ENCODE measurements around the gene PRXL2A. TPM values are rescaled to one million over a fixed set of nuclear protein-coding genes. Genes with fewer than 3 reads are reported as not detected.

PRXL2A gene
- total RNA-seq, 2 donors from 2014 or later: 86.0 to 101 TPM

DNA sequence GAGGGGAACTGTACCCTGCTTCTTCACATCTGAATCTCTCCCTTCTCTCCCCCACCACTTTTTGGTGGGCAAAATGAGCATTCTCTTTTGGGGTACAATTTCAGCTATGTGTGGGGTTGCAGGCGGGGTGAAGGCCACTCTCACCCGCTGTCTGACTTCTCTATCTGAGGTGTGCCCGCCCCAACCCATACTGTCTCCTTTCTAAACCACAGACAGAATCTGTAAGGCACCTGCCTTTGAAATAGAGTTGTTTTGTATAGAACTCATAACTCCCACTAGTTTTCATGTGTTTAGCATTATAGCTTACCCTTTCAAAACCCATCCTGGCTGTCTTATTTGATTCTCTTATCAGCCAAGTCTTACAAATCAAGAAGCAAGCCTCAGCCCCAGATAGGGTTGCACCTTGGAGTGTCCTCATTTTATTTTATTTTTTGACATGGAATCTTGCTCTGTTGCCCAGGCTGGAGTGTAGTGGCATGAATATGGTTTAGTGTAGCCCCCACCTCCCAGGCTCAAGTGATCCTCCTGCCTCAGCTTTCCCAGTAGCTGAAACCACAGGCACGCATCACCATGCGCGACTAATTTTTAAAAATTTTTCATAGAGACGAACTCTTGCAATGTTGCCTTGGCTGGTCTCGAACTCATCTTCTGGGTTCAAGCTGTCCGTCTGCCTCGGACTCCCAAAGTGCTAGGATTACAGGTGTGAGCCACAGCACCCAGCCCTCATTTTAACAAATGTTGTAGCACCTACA, 57.7 kb downstream of the PRXL2A start:
- intact Hi-C loops (cut with DNase I): no loop called here
- H3K36me3 ChIP-seq: peaks cover 0 to 4% of the 10 kb centered on the region in 2 donors
- no peak overlapping the region for H3K4me3 ChIP-seq
- TF ChIP-seq, protein P1, sequence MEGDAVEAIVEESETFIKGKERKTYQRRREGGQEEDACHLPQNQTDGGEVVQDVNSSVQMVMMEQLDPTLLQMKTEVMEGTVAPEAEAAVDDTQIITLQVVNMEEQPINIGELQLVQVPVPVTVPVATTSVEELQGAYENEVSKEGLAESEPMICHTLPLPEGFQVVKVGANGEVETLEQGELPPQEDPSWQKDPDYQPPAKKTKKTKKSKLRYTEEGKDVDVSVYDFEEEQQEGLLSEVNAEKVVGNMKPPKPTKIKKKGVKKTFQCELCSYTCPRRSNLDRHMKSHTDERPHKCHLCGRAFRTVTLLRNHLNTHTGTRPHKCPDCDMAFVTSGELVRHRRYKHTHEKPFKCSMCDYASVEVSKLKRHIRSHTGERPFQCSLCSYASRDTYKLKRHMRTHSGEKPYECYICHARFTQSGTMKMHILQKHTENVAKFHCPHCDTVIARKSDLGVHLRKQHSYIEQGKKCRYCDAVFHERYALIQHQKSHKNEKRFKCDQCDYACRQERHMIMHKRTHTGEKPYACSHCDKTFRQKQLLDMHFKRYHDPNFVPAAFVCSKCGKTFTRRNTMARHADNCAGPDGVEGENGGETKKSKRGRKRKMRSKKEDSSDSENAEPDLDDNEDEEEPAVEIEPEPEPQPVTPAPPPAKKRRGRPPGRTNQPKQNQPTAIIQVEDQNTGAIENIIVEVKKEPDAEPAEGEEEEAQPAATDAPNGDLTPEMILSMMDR (IDR thresholded peaks at IDR 0.05): no peak
- no peak for TF ChIP-seq POLR2AphosphoS5 (IDR thresholded peaks at IDR 0.05)
- TF ChIP-seq POLR2A (IDR thresholded peaks at IDR 0.05): no peak
- H3K4me1 ChIP-seq (replicated peaks): peaks cover 82% of the 10 kb centered on the region
- peak overlapping the region; percentile 78 to 85 for H3K27ac ChIP-seq
- H3K27me3 ChIP-seq (replicated peaks; ENCODE audit: insufficient read depth): no peaks in the 10 kb centered on the region
- DNase-seq (ENCODE audit: low spot score): no peak
- no peaks in the 10 kb centered on the region for H3K9me3 ChIP-seq
- 90% methylated on average over 10 of the region's 10 CpGs for WGBS

DNA sequence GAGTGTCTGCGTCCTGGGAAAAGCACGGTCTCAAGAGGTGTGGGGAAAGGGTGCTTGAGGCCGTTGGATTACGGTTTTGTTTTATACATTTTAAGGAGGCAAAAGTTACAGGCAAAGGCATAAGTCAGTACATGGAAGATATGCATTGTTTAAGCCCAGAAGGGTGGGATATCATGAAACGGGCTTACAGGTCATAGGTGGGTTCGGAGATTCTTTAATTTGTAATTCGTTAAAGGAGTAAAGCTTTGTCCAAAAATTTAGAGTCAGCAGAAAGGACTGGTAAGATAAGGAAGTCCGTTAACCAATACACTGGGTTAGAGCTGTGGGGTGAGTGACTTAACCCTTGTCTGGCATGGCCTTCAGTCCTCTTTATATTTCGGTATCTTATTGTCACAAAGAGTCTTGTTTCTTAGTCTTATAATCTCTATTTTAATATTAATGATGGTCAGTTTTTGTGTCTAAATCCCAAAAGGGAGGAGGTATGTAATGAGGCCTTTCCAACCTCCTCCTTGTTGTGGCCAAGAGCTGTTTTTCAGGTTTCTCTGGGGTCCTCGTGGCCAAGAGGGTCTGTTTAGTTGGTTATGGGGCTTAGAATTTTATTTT, 58.5 kb downstream of the PRXL2A start:
- Histone ChIP-seq H3K9me3 (no peaks in the 10 kb centered on the region), H3K4me3 (no peak overlapping the region), H3K27me3 (replicated peaks; ENCODE audit: insufficient read depth) (no peaks in the 10 kb centered on the region), H3K27ac (peak overlapping the region; percentile 78 to 85), H3K36me3 (peaks cover 0 to 4% of the 10 kb centered on the region in 2 donors), H3K4me1 (replicated peaks) (peaks cover 74% of the 10 kb centered on the region)
- TF ChIP-seq POLR2AphosphoS5 (IDR thresholded peaks at IDR 0.05): no peak
- TF ChIP-seq, protein P1 (IDR thresholded peaks at IDR 0.05): no peak
- TF ChIP-seq POLR2A (IDR thresholded peaks at IDR 0.05): no peak
- no peak for DNase-seq (ENCODE audit: low spot score)
- 74% methylated on average over 10 of the region's 10 CpGs for WGBS
- intact Hi-C loops (cut with DNase I): no loop called here

DNA sequence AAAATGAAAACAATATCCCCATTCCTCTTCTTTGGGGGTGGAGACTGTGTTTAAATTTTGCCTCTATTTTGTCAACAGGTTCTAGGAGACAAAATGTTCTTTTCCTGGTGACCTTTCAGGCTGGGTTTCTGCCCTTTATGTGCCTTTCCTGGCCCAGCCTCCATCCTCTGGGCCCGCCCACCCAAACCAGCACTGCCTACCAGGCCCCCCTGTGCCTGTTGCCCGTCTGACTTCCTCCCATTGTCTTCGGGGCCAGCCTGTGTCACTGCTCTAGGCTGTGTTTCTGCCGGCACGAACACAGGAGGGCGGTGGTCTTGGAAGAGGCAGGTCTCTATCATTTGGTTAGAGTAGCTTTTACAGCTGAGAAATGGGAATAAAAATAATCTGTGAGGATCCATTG, 59.7 kb downstream of the PRXL2A start:
- peaks cover 63% of the 10 kb centered on the region for H3K4me1 ChIP-seq (replicated peaks)
- intact Hi-C loops (cut with DNase I): no loop called here
- TF ChIP-seq, protein P1 (IDR thresholded peaks at IDR 0.05): no peak
- TF ChIP-seq POLR2A (IDR thresholded peaks at IDR 0.05) (peak; percentile 62), POLR2AphosphoS5 (IDR thresholded peaks at IDR 0.05) (peak; percentile 88)

DNA sequence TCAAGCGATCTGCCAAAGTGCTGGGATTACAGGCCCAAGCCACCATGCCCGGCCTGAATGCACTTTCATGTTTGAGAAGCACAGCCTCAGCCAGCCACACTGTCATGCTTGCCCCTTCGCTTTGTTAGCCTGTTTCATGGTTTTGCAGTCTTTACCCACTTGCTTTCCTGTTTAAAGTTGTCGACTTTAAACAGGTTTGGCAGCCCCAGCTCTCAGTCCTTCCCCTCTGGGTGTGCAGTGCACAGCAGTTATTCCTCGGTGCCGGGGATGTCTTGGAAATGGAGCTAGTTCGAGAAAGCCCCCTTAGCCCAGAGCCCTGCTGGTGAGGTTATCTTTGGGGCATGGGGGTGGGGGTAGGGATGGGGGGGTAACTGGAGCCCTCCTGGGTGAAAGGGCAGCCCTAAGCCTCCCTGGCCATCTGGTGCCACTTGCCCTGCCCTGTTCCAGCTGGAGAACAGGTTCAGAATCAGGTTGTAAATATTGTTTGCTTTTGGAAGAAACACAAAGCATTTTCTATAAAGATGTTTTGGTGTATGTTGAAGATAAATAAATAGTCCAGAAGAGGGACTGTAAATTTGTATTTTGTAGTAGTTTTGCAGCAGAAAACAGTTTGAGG, 60.6 kb downstream of the PRXL2A start:
- Histone ChIP-seq H3K4me1 (replicated peaks) (peaks cover 55% of the 10 kb centered on the region), H3K36me3 (peaks cover 0 to 4% of the 10 kb centered on the region in 2 donors), H3K27me3 (replicated peaks; ENCODE audit: insufficient read depth) (no peaks in the 10 kb centered on the region), H3K27ac (peak overlapping the region; percentile 78 to 85), H3K9me3 (no peaks in the 10 kb centered on the region), H3K4me3 (peak overlapping the region in 1 of 2 donors; percentile 12)
- intact Hi-C loops (cut with DNase I): no loop called here
- 30% methylated on average over 7 of the region's 7 CpGs for WGBS
- peak; percentile 54 for DNase-seq (ENCODE audit: low spot score)
- no peak for TF ChIP-seq POLR2AphosphoS5 (IDR thresholded peaks at IDR 0.05)

More for the DNA sequence above, 59.7 kb downstream of the PRXL2A start:
- 21% methylated on average over 6 of the region's 6 CpGs for WGBS
- peak; percentile 81 for DNase-seq (ENCODE audit: low spot score)
- Histone ChIP-seq H3K27ac (peak overlapping the region; percentile 78 to 85), H3K27me3 (replicated peaks; ENCODE audit: insufficient read depth) (no peaks in the 10 kb centered on the region), H3K36me3 (peaks cover 0 to 4% of the 10 kb centered on the region in 2 donors), H3K4me3 (peak overlapping the region in 1 of 2 donors; percentile 12), H3K9me3 (no peaks in the 10 kb centered on the region)

DNA sequence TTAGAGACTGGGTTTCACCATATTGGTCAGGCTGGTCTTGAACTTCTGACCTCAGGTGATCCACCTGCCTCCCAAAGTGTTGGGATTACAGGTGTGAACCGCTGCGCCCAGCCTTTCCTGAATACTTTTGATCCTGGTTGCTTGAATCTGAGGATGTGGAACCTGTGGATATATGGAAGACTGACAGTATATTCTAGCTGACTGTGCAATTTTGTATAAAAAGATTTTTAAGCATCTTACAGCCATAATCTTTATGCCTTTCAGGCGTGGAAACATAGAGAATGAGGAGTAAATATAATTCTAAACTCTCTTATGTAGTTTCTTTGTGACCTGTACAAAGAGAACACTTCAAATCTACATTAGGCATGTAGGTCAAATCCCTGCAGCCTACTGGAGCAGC, 61.9 kb downstream of the PRXL2A start:
- Histone ChIP-seq H3K4me1 (replicated peaks) (peaks cover 43% of the 10 kb centered on the region), H3K9me3 (no peaks in the 10 kb centered on the region), H3K27ac (peak overlapping the region; percentile 78 to 85), H3K36me3 (peaks cover 0 to 4% of the 10 kb centered on the region in 2 donors), H3K27me3 (replicated peaks; ENCODE audit: insufficient read depth) (no peaks in the 10 kb centered on the region), H3K4me3 (no peak overlapping the region)
- 96% methylated on average over 3 of the region's 3 CpGs for WGBS
- intact Hi-C loops (cut with DNase I): no loop called here
- DNase-seq (ENCODE audit: low spot score): no peak
- TF ChIP-seq POLR2A (IDR thresholded peaks at IDR 0.05) (no peak), POLR2AphosphoS5 (IDR thresholded peaks at IDR 0.05) (no peak)
- TF ChIP-seq, protein P1 (IDR thresholded peaks at IDR 0.05): no peak
